Measurements from ENCODE around the gene SP100.
"Not testable (repeated sequence)": the region's sequence is repeated elsewhere in the genome, so short reads cannot be mapped to it uniquely, and the experiment has no call there.

Gene SP100

GRCh38 chr2:230472621-230473018 lies 56.6 kb downstream of the SP100 start:
- DNase-seq: no peak

DNA sequence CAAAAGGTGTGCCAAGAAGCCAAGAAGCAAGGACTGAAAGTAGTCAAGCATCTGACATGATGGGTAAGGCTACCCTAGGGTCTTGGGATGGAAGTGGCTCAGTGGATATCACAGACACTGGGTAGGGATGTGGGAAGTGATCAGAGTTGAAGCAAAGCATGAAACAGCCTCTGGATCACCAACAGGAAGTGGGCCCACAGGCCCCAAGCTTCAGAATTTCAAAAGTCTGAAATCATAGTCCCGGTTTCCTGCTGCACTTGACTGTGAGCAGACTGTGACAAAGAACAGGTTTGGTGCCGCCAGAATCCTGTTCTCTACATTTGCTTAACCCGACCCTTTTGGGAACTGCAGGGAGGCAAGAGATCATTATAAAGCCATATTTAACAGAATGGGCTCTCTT lies 57.4 kb downstream of the SP100 start:
- no peak for DNase-seq

- no peak for DNase-seq
These were observed 59.1 kb downstream of the SP100 start for GRCh38 chr2:230475143-230475542.

GRCh38 chr2:230485801-230486341 lies 69.9 kb downstream of the SP100 start:
- no peak for DNase-seq

- not testable (repeated sequence) for DNase-seq
These were observed 75.2 kb downstream of the SP100 start for GRCh38 chr2:230491219-230491618.

DNA sequence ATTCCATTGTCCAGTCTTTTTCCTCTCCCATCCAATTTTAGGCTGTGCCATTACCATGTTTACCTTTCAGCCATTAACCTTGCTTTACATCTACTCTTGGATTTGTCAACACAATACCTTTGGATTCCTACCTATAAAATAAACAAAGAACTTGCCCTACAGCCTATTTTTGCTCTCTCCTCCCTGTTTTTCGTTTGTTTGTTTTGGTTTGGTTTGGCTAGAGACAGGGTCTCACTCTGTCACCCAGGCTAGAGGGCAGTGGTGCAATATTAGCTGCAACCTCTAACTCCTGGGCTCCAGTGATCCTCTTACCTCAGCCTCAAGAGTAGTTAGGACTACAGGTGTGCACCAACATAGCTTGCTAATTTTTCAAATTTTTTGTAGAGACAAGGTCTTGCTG lies 76.1 kb downstream of the SP100 start:
- no peak for DNase-seq

- DNase-seq: no peak
These were observed 79.0 kb downstream of the SP100 start for GRCh38 chr2:230494980-230495379.

GRCh38 chr2:230496891-230497290 lies 80.9 kb downstream of the SP100 start:
- no peak for DNase-seq

- DNase-seq: no peak
These were observed 82.6 kb downstream of the SP100 start for GRCh38 chr2:230498506-230499107.

DNA sequence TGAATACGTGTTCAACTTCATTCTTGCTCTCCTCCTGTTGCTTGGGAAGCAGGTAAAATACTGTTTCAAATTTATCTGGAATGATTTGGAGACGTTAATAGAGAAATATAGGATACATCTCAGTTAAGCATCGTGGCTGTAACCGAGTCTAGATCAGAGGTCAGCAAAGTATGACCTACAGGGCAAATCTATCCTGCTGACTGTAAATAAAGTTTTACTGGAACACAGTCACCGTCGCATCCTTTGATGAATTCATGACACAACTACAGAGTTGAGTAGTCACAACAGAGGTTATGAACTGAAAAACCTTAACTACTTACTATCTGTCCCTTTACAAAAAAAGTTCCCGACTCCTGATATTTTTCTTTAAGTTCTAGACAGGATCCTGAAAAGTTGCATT lies 86.6 kb downstream of the SP100 start:
- no peak for DNase-seq

DNA sequence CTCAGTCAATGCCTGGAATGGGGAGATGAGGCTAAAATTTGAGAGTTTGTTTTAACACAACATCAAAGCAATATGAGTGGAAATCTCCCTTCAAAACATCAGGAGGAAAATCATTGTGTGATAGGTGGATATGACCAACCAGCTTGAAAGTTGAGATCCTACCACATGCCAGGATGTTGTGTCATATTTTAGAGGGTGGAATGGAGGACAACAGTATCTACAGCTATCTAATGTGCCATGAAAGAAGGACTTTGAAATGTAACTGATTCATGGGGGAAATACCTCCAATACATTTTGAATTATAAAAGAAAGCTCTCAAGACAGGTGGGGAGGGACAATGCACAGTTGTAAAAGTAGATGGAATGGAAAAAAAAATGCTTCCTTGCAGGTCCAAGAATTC lies 87.8 kb downstream of the SP100 start:
- no peak for DNase-seq

DNA sequence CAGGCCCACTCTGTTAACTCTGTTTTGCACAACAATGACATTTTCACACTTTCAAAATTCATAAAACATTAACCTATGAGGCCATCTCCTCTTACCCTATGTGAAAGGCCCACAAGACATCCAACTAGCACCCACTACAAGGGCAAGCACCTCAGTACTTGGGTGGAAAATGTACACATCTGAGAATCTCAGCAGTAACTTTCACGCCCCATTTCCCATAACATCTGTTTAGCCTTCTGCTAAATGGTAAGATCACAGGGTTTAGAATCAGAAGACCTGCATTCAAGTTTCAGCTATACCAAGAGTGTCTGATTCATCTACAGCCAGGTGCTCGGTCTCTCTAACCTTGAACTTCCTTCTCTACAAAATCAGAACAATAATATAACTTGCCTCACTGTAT lies 89.2 kb downstream of the SP100 start:
- no peak for DNase-seq

- DNase-seq: no peak
These were observed 97.2 kb downstream of the SP100 start for GRCh38 chr2:230512955-230513748.

GRCh38 chr2:230520061-230520874 lies 104.3 kb downstream of the SP100 start:
- DNase-seq: no peak

GRCh38 chr2:230520875-230521155 lies 104.8 kb downstream of the SP100 start:
- no peak for DNase-seq

GRCh38 chr2:230521386-230521785 lies 105.4 kb downstream of the SP100 start:
- no peak for DNase-seq

- no peak for DNase-seq
These were observed 109.7 kb downstream of the SP100 start for GRCh38 chr2:230525682-230526081.

DNA sequence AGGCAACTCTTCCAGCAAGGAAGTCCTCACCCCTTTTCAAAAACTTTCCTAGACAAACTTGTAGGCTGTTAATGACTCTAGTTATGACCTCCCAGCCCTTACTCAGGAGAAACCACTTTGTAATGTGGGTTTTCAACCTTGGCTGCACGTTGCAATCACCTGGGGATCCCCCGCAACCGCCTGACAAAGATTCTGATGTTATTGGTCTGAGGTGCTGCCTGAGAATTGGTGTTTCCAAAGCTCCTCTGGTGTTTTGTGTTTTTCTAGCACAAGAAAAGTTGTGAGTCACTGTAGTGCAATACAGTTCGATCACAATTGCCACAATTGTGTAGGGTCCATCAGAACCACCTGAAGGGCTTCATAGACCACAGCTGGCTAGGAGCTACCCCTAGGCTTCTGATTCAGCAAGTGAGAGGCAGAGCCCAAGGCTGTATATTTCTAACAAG lies 121.6 kb downstream of the SP100 start:
- no peak for DNase-seq

DNA sequence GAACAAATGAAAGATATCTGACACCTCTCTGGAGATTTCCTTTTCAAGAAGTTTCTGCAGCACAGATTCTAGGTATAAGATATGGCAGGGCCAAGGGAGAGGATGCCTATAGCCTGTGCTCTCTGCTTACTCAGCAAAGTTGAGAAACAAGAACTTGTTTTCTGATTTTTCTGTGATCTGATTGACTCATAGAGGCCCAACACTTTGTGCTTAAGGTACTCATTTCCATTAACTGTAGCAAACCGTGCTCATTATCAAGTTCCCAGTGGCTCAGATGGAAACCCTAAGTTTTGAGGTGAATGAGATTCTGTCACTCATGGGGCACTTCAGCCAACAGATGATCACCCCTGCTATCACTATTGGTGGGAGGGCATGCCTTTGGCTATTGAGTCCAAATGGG lies 124.3 kb downstream of the SP100 start:
- DNase-seq: no peak

GRCh38 chr2:230541934-230542380 lies 126.0 kb downstream of the SP100 start:
- DNase-seq: no peak

GRCh38 chr2:230542751-230543150 lies 126.8 kb downstream of the SP100 start:
- no peak for DNase-seq

GRCh38 chr2:230552181-230552580 lies 136.2 kb downstream of the SP100 start:
- DNase-seq: no peak

- no peak for DNase-seq
These were observed 141.1 kb downstream of the SP100 start for GRCh38 chr2:230557065-230557464.

Data from effector CD8-positive, alpha-beta T cell (primary cell).